ENCODE measurements around the gene TRMT11. TPM values are rescaled to one million over a fixed set of nuclear protein-coding genes. Genes with fewer than 3 reads are reported as not detected.

The TRMT11 gene
- polyA plus RNA-seq, 1 donor (not counting 4 experiments of a cell fraction or from before 2014, with no cell fraction given) = 23.0 TPM

DNA sequence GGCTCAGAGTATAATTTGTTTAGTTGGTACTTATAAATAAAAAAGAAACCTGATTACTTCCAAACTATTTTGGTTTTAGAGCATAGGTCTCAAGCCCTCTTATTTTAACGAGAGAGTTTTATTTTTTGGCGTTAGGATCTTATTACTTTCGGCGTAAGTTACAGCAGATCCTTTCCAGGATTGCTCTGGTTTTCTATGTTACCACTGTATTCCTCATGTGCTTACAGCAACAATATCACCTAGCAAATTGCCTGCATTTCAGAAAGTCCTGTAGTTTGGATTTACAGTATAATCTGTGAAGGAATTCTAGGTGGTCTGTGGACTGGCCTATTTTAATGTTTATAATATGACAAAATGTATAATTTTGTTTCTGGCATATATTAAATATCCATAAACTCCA is 54.1 kb downstream of the TRMT11 start:
- no peak overlapping the region for H3K27ac ChIP-seq (ENCODE audit: control insufficient read depth, insufficient read depth, low read length)
- dilution Hi-C loops (cut with MboI; ENCODE audit: extremely low pct_ligation_motif_present, low sequenced_read_pairs) = no loop called here
- peaks cover 13% of the 10 kb centered on the region for H3K4me1 ChIP-seq (ENCODE audit: control insufficient read depth, extremely low read depth, insufficient read depth, low read length)
- H3K4me2 ChIP-seq (ENCODE audit: control insufficient read depth, extremely low read depth, insufficient read depth, low read depth, low read length) = peak overlapping the region; percentile 23
- no peak overlapping the region for H2AFZ ChIP-seq (ENCODE audit: control insufficient read depth, low read length)
- no peaks in the 10 kb centered on the region for H3K9me1 ChIP-seq (ENCODE audit: control insufficient read depth, extremely low read depth, insufficient read depth, low read length)
- H3K4me3 ChIP-seq (ENCODE audit: control insufficient read depth in 2 of 3, extremely low read depth in 1 of 3, insufficient read depth in 2 of 3, low read depth in 1 of 3, low read length in 3 of 3) = no peak overlapping the region
- no peak overlapping the region for H3K9ac ChIP-seq (ENCODE audit: control insufficient read depth, extremely low read depth, insufficient read depth, low read length)
- H3K27me3 ChIP-seq (ENCODE audit: control insufficient read depth, extremely low read depth, insufficient read depth, low read length) = no peaks in the 10 kb centered on the region
- FAIRE-seq = no peak
- H3K9me3 ChIP-seq (ENCODE audit: control insufficient read depth, low read depth, low read length) = no peaks in the 10 kb centered on the region
- H3K36me3 ChIP-seq (ENCODE audit: control insufficient read depth in 2 of 2, extremely low read depth in 1 of 2, insufficient read depth in 2 of 2, low read length in 2 of 2) = peaks cover 0 to 3% of the 10 kb centered on the region in 2 experiments
- H4K20me1 ChIP-seq (ENCODE audit: control insufficient read depth, extremely low read depth, insufficient read depth, low read length) = no peaks in the 10 kb centered on the region
- no peak for DNase-seq (ENCODE audit: low read depth, low spot score)
- no peaks in the 10 kb centered on the region for H3K79me2 ChIP-seq (ENCODE audit: control insufficient read depth, insufficient read depth, low read length)
- TF ChIP-seq EZH2 (IDR thresholded peaks at IDR 0.05; ENCODE audit: low read length) = no peak
- TF ChIP-seq, protein P1, sequence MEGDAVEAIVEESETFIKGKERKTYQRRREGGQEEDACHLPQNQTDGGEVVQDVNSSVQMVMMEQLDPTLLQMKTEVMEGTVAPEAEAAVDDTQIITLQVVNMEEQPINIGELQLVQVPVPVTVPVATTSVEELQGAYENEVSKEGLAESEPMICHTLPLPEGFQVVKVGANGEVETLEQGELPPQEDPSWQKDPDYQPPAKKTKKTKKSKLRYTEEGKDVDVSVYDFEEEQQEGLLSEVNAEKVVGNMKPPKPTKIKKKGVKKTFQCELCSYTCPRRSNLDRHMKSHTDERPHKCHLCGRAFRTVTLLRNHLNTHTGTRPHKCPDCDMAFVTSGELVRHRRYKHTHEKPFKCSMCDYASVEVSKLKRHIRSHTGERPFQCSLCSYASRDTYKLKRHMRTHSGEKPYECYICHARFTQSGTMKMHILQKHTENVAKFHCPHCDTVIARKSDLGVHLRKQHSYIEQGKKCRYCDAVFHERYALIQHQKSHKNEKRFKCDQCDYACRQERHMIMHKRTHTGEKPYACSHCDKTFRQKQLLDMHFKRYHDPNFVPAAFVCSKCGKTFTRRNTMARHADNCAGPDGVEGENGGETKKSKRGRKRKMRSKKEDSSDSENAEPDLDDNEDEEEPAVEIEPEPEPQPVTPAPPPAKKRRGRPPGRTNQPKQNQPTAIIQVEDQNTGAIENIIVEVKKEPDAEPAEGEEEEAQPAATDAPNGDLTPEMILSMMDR (optimal IDR thresholded peaks at IDR 0.05 in 1 of 3, IDR thresholded peaks at IDR 0.05 in 1 of 3, conservative IDR thresholded peaks at IDR 0.05 in 1 of 3; ENCODE audit: extremely low read depth in 1 of 3, insufficient read depth in 2 of 3, low read length in 3 of 3) = no peak

DNA sequence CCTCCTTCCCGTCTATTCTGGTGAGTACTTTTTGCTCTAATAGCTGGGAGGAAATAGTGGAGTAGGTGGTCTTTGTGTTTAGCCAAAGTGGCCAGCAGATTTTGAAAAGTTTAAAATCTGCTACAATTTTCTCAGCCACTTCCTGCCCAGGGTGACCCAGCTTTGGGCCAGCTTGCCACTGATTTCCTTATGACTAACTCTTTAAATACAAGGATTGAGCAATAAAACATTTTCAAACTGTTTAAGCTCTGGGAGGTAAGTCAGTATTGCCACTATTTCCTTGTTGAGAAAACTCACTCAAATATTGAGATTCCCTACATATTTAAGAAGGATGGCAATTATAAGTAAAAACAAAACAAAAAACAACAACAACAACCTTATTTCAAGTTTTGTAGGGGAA is 54.5 kb downstream of the TRMT11 start:
- peak overlapping the region; percentile 23 for H3K4me2 ChIP-seq (ENCODE audit: control insufficient read depth, extremely low read depth, insufficient read depth, low read depth, low read length)
- TF ChIP-seq EZH2 (IDR thresholded peaks at IDR 0.05; ENCODE audit: low read length) = no peak
- TF ChIP-seq, protein P1 (optimal IDR thresholded peaks at IDR 0.05 in 1 of 3, IDR thresholded peaks at IDR 0.05 in 1 of 3, conservative IDR thresholded peaks at IDR 0.05 in 1 of 3; ENCODE audit: extremely low read depth in 1 of 3, insufficient read depth in 2 of 3, low read length in 3 of 3) = no peak
- H3K4me3 ChIP-seq (ENCODE audit: control insufficient read depth in 2 of 3, extremely low read depth in 1 of 3, insufficient read depth in 2 of 3, low read depth in 1 of 3, low read length in 3 of 3) = no peak overlapping the region
- dilution Hi-C loops (cut with MboI; ENCODE audit: extremely low pct_ligation_motif_present, low sequenced_read_pairs) = no loop called here
- H3K27me3 ChIP-seq (ENCODE audit: control insufficient read depth, extremely low read depth, insufficient read depth, low read length) = no peaks in the 10 kb centered on the region
- DNase-seq (ENCODE audit: low read depth, low spot score) = no peak
- no peak overlapping the region for H3K27ac ChIP-seq (ENCODE audit: control insufficient read depth, insufficient read depth, low read length)
- H3K79me2 ChIP-seq (ENCODE audit: control insufficient read depth, insufficient read depth, low read length) = no peaks in the 10 kb centered on the region
- peaks cover 0 to 3% of the 10 kb centered on the region in 2 experiments for H3K36me3 ChIP-seq (ENCODE audit: control insufficient read depth in 2 of 2, extremely low read depth in 1 of 2, insufficient read depth in 2 of 2, low read length in 2 of 2)
- no peaks in the 10 kb centered on the region for H3K9me3 ChIP-seq (ENCODE audit: control insufficient read depth, low read depth, low read length)
- H4K20me1 ChIP-seq (ENCODE audit: control insufficient read depth, extremely low read depth, insufficient read depth, low read length) = no peaks in the 10 kb centered on the region
- no peaks in the 10 kb centered on the region for H3K9me1 ChIP-seq (ENCODE audit: control insufficient read depth, extremely low read depth, insufficient read depth, low read length)
- H3K9ac ChIP-seq (ENCODE audit: control insufficient read depth, extremely low read depth, insufficient read depth, low read length) = no peak overlapping the region
- peak; percentile 39 for FAIRE-seq
- H3K4me1 ChIP-seq (ENCODE audit: control insufficient read depth, extremely low read depth, insufficient read depth, low read length) = peaks cover 13% of the 10 kb centered on the region
- H2AFZ ChIP-seq (ENCODE audit: control insufficient read depth, low read length) = no peak overlapping the region
